Central memory CD8-positive, alpha-beta T cell (primary cell): ENCODE data around the gene CATSPERZ.
A peak's percentile ranks its signal among the peaks of the same experiment; 100 is the strongest.

Source experiments
- ATAC-seq: fragments of 150-1000 bp; cut with Tn5 transposase; replicated peaks from 2 replicates; pipeline ENCODE4 v1.10.0; 2022; ENCODE audit warnings: mild to moderate bottlenecking, moderate FRiP score, moderate number of reproducible peaks; ENCODE audit not compliant: poor library complexity, severe bottlenecking; ENCODE audit errors: extremely low read depth
- DNase-seq, 2 donors: peaks; one replicate each; pipeline ENCODE4 v3.0.0; 2021; ENCODE audit warnings: low spot score in 2 of 2
- H3K27ac Mint-ChIP-seq: one replicate; pipeline ENCODE4 v1.8.0; 2022; ENCODE audit warnings: low read depth, mild to moderate bottlenecking, moderate library complexity, mixed read lengths
- H3K27me3 Mint-ChIP-seq: one replicate; pipeline ENCODE4 v1.8.0; 2022; ENCODE audit warnings: mixed read lengths
- H3K36me3 Mint-ChIP-seq: one replicate; pipeline ENCODE4 v1.8.0; 2022; ENCODE audit warnings: mild to moderate bottlenecking, moderate library complexity, mixed read lengths; ENCODE audit not compliant: insufficient read depth
- H3K4me1 Mint-ChIP-seq: one replicate; pipeline ENCODE4 v1.8.0; 2022; ENCODE audit warnings: mixed read lengths
- H3K4me3 Mint-ChIP-seq: one replicate; pipeline ENCODE4 v1.8.0; 2022; ENCODE audit warnings: mild to moderate bottlenecking, moderate library complexity, mixed read lengths
- H3K9me3 Mint-ChIP-seq: one replicate; pipeline ENCODE4 v1.8.0; 2022; ENCODE audit warnings: mixed read lengths

Gene CATSPERZ, protein sequence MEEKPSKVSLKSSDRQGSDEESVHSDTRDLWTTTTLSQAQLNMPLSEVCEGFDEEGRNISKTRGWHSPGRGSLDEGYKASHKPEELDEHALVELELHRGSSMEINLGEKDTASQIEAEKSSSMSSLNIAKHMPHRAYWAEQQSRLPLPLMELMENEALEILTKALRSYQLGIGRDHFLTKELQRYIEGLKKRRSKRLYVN

DNA sequence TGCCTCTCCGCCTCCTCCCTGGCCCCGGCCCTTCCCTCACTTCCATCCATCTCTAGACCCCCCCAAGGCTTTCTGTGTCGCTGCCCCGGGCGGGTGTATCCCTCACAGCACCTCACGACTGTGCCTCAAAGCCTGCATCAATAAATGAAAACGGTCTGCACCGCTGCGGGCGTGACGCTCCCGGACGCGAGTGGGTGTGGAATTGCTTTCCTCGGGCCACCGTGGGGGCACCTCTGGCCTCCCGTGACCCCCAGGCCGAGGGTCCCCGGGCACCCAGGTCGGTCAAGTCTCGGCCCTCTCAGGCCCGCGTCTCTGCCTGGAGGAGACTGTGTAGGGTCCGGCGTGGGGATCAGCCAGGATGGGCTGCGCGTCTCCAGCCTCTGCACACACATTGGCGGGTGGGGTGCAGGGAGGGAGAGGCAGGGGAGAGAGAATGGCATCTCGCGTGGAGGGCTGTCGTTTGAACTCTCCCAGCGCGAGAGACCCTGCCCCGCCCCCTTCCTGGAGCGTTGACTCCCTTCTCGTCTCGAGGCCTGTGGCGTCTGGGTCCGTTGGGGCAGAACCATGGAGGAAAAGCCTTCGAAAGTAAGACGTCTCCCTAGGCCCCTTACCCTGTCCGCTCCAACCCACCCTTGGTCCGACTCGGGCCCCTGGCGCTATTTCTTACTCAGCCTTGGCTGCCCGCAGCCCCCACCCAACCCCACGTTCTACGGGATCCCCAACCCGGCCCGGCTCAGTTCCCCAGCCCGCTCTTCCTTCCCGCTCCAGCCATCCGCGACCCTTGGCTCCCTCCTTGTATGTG is at the start of gene CATSPERZ:
CATSPERZ (plus strand) TSS at position 512 of the 802 bp plus-strand sequence; CDS start at position 565, 53 bp downstream.
- ATAC-seq (no peak), DNase-seq (no peak)
- Mint-ChIP-seq H3K27ac (peak within 1 kb of the TSS; percentile 73), H3K27me3 (peaks cover 61% of the 10 kb centered on the region), H3K9me3 (no peaks in the 10 kb centered on the region), H3K36me3 (peaks cover 6% of the 10 kb centered on the region), H3K4me1 (peaks cover 19% of the 10 kb centered on the region), H3K4me3 (peak within 1 kb of the TSS; percentile 76)

- Mint-ChIP-seq H3K9me3 (no peaks in the 10 kb centered on the region), H3K27ac (no peak overlapping the region), H3K4me1 (peaks cover 37% of the 10 kb centered on the region), H3K4me3 (peak overlapping the region; percentile 91), H3K36me3 (peaks cover 10% of the 10 kb centered on the region), H3K27me3 (no peaks in the 10 kb centered on the region)
- no peak for ATAC-seq
- no peak for DNase-seq
These were observed 49.6 kb upstream of the CATSPERZ start for GRCh38 chr11:64250415-64251015.

- Mint-ChIP-seq H3K27ac (peak within 1 kb of the TSS; percentile 87), H3K9me3 (no peaks in the 10 kb centered on the region), H3K4me3 (peak within 1 kb of the TSS; percentile 91), H3K36me3 (peaks cover 6% of the 10 kb centered on the region), H3K4me1 (peaks cover 30% of the 10 kb centered on the region), H3K27me3 (no peaks in the 10 kb centered on the region)
- DNase-seq = peak in 1 of 2 donors; percentile 50
- peak; percentile 50 for ATAC-seq
These were observed 49.0 kb upstream of the CATSPERZ start, which contains the start of gene PLCB3 for GRCh38 chr11:64251016-64251752. Gene PLCB3 (plus strand): TSS chr11:64251530. CDS start chr11:64251650, 120 bp downstream.

DNA sequence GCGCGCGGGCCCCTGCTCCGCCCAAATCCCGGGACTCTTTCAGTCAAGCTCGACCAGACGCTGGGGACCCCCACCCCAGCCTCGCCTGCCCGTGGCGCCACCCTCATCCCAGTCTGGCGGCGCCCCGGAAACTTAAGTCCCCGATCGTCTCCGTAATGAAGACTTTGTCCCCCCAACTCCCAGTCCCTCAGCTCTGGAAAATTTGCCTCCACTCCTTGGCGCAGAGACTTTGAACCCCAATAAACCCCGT is 48.5 kb upstream of the CATSPERZ start:
- H3K9me3 Mint-ChIP-seq = no peaks in the 10 kb centered on the region
- DNase-seq (no peak), ATAC-seq (no peak)
- peak overlapping the region; percentile 91 for H3K4me3 Mint-ChIP-seq
- H3K27me3 Mint-ChIP-seq = no peaks in the 10 kb centered on the region
- H3K36me3 Mint-ChIP-seq = peaks cover 6% of the 10 kb centered on the region
- H3K4me1 Mint-ChIP-seq = peaks cover 30% of the 10 kb centered on the region
- peak overlapping the region; percentile 87 for H3K27ac Mint-ChIP-seq

GRCh38 chr11:64252003-64252872 is 47.9 kb upstream of the CATSPERZ start:
- Mint-ChIP-seq H3K9me3 (no peaks in the 10 kb centered on the region), H3K27ac (peak overlapping the region; percentile 87), H3K4me3 (peak overlapping the region; percentile 91), H3K27me3 (no peaks in the 10 kb centered on the region), H3K4me1 (peaks cover 24% of the 10 kb centered on the region), H3K36me3 (peaks cover 6% of the 10 kb centered on the region)
- ATAC-seq (no peak), DNase-seq (no peak)

GRCh38 chr11:64253043-64253442 is 47.1 kb upstream of the CATSPERZ start:
- H3K27me3 Mint-ChIP-seq = no peaks in the 10 kb centered on the region
- ATAC-seq (no peak), DNase-seq (no peak)
- H3K9me3 Mint-ChIP-seq = no peaks in the 10 kb centered on the region
- no peak overlapping the region for H3K27ac Mint-ChIP-seq
- H3K36me3 Mint-ChIP-seq = peaks cover 10% of the 10 kb centered on the region
- peak overlapping the region; percentile 91 for H3K4me3 Mint-ChIP-seq
- peaks cover 16% of the 10 kb centered on the region for H3K4me1 Mint-ChIP-seq

DNA sequence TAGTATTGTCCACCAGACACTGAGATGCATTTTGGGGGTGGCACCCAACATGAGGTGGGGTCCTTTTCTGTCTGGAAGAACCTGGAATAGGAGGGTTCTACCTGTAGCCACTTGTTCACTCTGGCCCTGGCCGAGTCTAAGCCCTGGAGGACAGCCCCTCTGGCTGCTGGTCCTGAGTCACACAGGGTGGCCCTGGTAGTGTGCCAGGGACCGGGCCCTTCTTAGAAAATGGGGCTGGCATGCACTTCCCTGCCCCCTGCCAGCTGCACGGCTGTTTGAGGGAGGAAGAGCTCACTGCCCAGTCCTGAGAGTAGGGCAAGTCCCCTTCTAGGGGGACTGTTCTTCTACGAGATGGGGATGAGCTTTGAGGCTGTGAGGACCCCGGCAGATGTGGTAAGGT is 46.7 kb upstream of the CATSPERZ start:
- DNase-seq = no peak
- Mint-ChIP-seq H3K4me3 (no peak overlapping the region), H3K27ac (no peak overlapping the region), H3K36me3 (peaks cover 10% of the 10 kb centered on the region), H3K4me1 (peaks cover 12% of the 10 kb centered on the region), H3K27me3 (no peaks in the 10 kb centered on the region), H3K9me3 (no peaks in the 10 kb centered on the region)
- no peak for ATAC-seq

GRCh38 chr11:64254326-64254725 is 45.8 kb upstream of the CATSPERZ start:
- no peaks in the 10 kb centered on the region for H3K27me3 Mint-ChIP-seq
- no peak overlapping the region for H3K27ac Mint-ChIP-seq
- DNase-seq = no peak
- H3K4me1 Mint-ChIP-seq = peaks cover 13% of the 10 kb centered on the region
- H3K9me3 Mint-ChIP-seq = no peaks in the 10 kb centered on the region
- no peak overlapping the region for H3K4me3 Mint-ChIP-seq
- peaks cover 12% of the 10 kb centered on the region for H3K36me3 Mint-ChIP-seq
- no peak for ATAC-seq

DNA sequence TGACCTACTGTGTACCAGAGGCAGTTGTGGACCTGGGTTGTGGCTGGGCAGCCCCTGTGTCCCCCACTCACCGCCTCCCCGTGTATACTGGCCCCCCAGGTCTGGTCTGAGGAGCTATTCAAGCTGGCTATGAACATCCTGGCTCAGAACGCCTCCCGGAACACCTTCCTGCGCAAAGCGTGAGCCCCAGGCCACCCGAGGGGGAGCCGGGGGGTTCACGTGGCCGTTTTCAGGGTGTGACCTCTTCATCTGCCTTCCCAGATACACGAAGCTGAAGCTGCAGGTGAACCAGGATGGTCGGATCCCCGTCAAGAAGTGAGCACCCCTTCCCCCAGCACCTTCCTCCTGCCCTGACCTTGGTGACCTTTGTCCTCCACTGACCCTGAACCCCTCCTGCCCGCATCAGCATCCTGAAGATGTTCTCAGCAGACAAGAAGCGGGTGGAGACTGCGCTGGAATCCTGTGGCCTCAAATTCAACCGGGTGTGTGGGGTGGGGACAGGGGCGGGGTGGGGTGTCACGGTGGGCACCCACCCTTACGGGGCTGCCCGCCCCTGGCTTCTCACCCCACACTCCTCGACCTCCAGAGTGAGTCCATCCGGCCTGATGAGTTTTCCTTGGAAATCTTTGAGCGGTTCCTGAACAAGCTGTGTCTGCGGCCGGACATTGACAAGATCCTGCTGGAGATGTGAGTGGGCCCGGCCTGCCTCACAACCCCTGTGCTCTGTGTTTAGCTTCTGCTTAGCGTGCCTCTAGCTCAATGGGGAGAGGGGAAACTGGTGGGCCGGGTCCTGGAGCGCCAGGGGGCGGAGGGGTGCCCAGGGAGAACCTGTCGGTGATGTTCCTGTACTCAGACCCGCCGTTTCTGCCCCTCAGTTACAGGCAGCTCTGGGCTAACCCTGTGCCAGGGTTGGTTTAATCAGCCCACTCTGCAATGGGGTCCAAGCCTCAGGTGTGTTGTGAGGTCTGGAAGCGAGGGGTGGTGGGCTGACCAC is 44.7 kb upstream of the CATSPERZ start:
- Mint-ChIP-seq H3K27me3 (no peaks in the 10 kb centered on the region), H3K36me3 (peaks cover 15% of the 10 kb centered on the region), H3K9me3 (no peaks in the 10 kb centered on the region), H3K4me3 (no peak overlapping the region), H3K4me1 (peaks cover 23% of the 10 kb centered on the region), H3K27ac (no peak overlapping the region)
- ATAC-seq (no peak), DNase-seq (no peak)

- Mint-ChIP-seq H3K4me1 (peaks cover 23% of the 10 kb centered on the region), H3K27ac (no peak overlapping the region), H3K9me3 (no peaks in the 10 kb centered on the region), H3K4me3 (no peak overlapping the region), H3K36me3 (peaks cover 13% of the 10 kb centered on the region), H3K27me3 (no peaks in the 10 kb centered on the region)
- DNase-seq (no peak), ATAC-seq (no peak)
These were observed 43.9 kb upstream of the CATSPERZ start for GRCh38 chr11:64256300-64256699.

GRCh38 chr11:64258356-64258755 is 41.8 kb upstream of the CATSPERZ start:
- DNase-seq (no peak), ATAC-seq (no peak)
- Mint-ChIP-seq H3K36me3 (peaks cover 11% of the 10 kb centered on the region), H3K27me3 (no peaks in the 10 kb centered on the region), H3K4me3 (no peak overlapping the region), H3K27ac (no peak overlapping the region), H3K4me1 (peaks cover 15% of the 10 kb centered on the region), H3K9me3 (no peaks in the 10 kb centered on the region)
